ENCODE results near the gene ZBTB17.

DNA sequence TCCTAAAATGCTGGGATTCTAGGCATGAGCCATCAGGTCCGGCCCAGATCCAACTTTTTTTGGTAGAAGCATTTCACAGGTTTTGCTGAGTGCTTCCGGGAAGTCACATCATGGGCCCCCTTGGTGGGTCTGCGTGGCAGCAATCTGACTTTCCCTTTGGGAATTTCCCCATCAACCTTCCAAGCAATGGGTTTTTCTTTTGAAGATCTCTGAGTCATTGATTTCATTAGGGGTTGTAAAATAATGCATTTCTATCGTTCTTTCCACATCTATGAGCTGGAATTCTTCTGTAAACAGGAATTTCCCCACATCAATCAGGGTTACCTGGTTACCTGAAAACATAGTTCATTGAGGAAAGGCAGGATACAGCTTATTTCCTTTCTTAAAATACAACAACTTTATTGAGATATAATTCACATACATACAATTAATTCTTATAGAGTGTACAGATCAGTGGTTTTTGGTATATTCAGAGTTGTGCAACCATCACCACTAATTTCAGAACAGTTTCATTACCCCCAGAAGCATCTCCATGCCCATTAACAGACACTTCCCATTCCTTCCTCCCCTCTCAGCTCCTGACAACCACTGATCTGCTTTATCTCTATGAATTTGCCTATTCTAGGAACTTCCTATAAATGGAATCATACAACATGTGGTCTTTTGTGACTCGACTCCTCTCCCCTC lies 9.9 kb upstream of the ZBTB17 start:
- TF ChIP-seq, protein P1, sequence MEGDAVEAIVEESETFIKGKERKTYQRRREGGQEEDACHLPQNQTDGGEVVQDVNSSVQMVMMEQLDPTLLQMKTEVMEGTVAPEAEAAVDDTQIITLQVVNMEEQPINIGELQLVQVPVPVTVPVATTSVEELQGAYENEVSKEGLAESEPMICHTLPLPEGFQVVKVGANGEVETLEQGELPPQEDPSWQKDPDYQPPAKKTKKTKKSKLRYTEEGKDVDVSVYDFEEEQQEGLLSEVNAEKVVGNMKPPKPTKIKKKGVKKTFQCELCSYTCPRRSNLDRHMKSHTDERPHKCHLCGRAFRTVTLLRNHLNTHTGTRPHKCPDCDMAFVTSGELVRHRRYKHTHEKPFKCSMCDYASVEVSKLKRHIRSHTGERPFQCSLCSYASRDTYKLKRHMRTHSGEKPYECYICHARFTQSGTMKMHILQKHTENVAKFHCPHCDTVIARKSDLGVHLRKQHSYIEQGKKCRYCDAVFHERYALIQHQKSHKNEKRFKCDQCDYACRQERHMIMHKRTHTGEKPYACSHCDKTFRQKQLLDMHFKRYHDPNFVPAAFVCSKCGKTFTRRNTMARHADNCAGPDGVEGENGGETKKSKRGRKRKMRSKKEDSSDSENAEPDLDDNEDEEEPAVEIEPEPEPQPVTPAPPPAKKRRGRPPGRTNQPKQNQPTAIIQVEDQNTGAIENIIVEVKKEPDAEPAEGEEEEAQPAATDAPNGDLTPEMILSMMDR (IDR thresholded peaks at IDR 0.05) = no peak
- TF ChIP-seq POLR2AphosphoS5 (IDR thresholded peaks at IDR 0.05) (no peak), POLR2A (IDR thresholded peaks at IDR 0.05) (no peak)

All from prostate gland (tissue), 2 donors.